ENCODE data around the gene CAPN1.

Gene CAPN1

GRCh38 chr11:65208785-65209710 is 27.3 kb downstream of the CAPN1 start:
- H3K36me3 ChIP-seq (ENCODE audit: control insufficient read depth in 2 of 2, insufficient read depth in 2 of 2, low read length in 2 of 2): peaks cover 64 to 67% of the 10 kb centered on the region in 2 donors
- H3K9ac ChIP-seq (ENCODE audit: low read depth in 1 of 2, low read length in 2 of 2): peak overlapping the region; percentile 5 to 34
- peaks cover 9 to 15% of the 10 kb centered on the region in 2 donors for H3K4me1 ChIP-seq (ENCODE audit: control insufficient read depth in 2 of 2, insufficient read depth in 2 of 2, low read length in 2 of 2)
- H3K4me3 ChIP-seq (ENCODE audit: low read length in 2 of 2): no peak overlapping the region
- no peaks in the 10 kb centered on the region for H3K27me3 ChIP-seq (ENCODE audit: control insufficient read depth in 2 of 2, insufficient read depth in 2 of 2, low read length in 2 of 2)
- H3K9me3 ChIP-seq (ENCODE audit: control insufficient read depth in 2 of 2, low read length in 2 of 2): no peaks in the 10 kb centered on the region
- H3K27ac ChIP-seq (ENCODE audit: low read depth in 2 of 2, low read length in 2 of 2): peak overlapping the region; percentile 69

GRCh38 chr11:65209711-65210360 is 28.1 kb downstream of the CAPN1 start:
- H3K9me3 ChIP-seq (ENCODE audit: control insufficient read depth in 2 of 2, low read length in 2 of 2): no peaks in the 10 kb centered on the region
- no peaks in the 10 kb centered on the region for H3K27me3 ChIP-seq (ENCODE audit: control insufficient read depth in 2 of 2, insufficient read depth in 2 of 2, low read length in 2 of 2)

GRCh38 chr11:65210361-65210731 is 28.6 kb downstream of the CAPN1 start:
- Histone ChIP-seq H3K27ac (ENCODE audit: low read depth in 2 of 2, low read length in 2 of 2) (no peak overlapping the region), H3K4me1 (ENCODE audit: control insufficient read depth in 2 of 2, insufficient read depth in 2 of 2, low read length in 2 of 2) (peaks cover 9 to 15% of the 10 kb centered on the region in 2 donors), H3K9me3 (ENCODE audit: control insufficient read depth in 2 of 2, low read length in 2 of 2) (no peaks in the 10 kb centered on the region), H3K4me3 (ENCODE audit: low read length in 2 of 2) (no peak overlapping the region), H3K9ac (ENCODE audit: low read depth in 1 of 2, low read length in 2 of 2) (no peak overlapping the region), H3K27me3 (ENCODE audit: control insufficient read depth in 2 of 2, insufficient read depth in 2 of 2, low read length in 2 of 2) (no peaks in the 10 kb centered on the region), H3K36me3 (ENCODE audit: control insufficient read depth in 2 of 2, insufficient read depth in 2 of 2, low read length in 2 of 2) (peaks cover 52 to 54% of the 10 kb centered on the region in 2 donors)

More at GRCh38 chr11:65209711-65210360, 28.1 kb downstream of the CAPN1 start:
- Histone ChIP-seq H3K9ac (ENCODE audit: low read depth in 1 of 2, low read length in 2 of 2) (no peak overlapping the region), H3K36me3 (ENCODE audit: control insufficient read depth in 2 of 2, insufficient read depth in 2 of 2, low read length in 2 of 2) (peaks cover 57 to 59% of the 10 kb centered on the region in 2 donors), H3K4me3 (ENCODE audit: low read length in 2 of 2) (no peak overlapping the region), H3K4me1 (ENCODE audit: control insufficient read depth in 2 of 2, insufficient read depth in 2 of 2, low read length in 2 of 2) (peaks cover 9 to 15% of the 10 kb centered on the region in 2 donors), H3K27ac (ENCODE audit: low read depth in 2 of 2, low read length in 2 of 2) (peak overlapping the region in 1 of 2 donors; percentile 69)

GRCh38 chr11:65210748-65211147 is 29.0 kb downstream of the CAPN1 start:
- Histone ChIP-seq H3K27me3 (ENCODE audit: control insufficient read depth in 2 of 2, insufficient read depth in 2 of 2, low read length in 2 of 2) (no peaks in the 10 kb centered on the region), H3K9ac (ENCODE audit: low read depth in 1 of 2, low read length in 2 of 2) (no peak overlapping the region), H3K27ac (ENCODE audit: low read depth in 2 of 2, low read length in 2 of 2) (no peak overlapping the region), H3K4me3 (ENCODE audit: low read length in 2 of 2) (no peak overlapping the region), H3K9me3 (ENCODE audit: control insufficient read depth in 2 of 2, low read length in 2 of 2) (no peaks in the 10 kb centered on the region), H3K4me1 (ENCODE audit: control insufficient read depth in 2 of 2, insufficient read depth in 2 of 2, low read length in 2 of 2) (peaks cover 9 to 15% of the 10 kb centered on the region in 2 donors), H3K36me3 (ENCODE audit: control insufficient read depth in 2 of 2, insufficient read depth in 2 of 2, low read length in 2 of 2) (peaks cover 48 to 50% of the 10 kb centered on the region in 2 donors)

- no peak overlapping the region for H3K9ac ChIP-seq (ENCODE audit: low read depth in 1 of 2, low read length in 2 of 2)
- no peaks in the 10 kb centered on the region for H3K27me3 ChIP-seq (ENCODE audit: control insufficient read depth in 2 of 2, insufficient read depth in 2 of 2, low read length in 2 of 2)
- no peak overlapping the region for H3K27ac ChIP-seq (ENCODE audit: low read depth in 2 of 2, low read length in 2 of 2)
- no peaks in the 10 kb centered on the region for H3K9me3 ChIP-seq (ENCODE audit: control insufficient read depth in 2 of 2, low read length in 2 of 2)
- no peak overlapping the region for H3K4me3 ChIP-seq (ENCODE audit: low read length in 2 of 2)
- H3K4me1 ChIP-seq (ENCODE audit: control insufficient read depth in 2 of 2, insufficient read depth in 2 of 2, low read length in 2 of 2): peaks cover 9 to 15% of the 10 kb centered on the region in 2 donors
- peaks cover 41 to 42% of the 10 kb centered on the region in 2 donors for H3K36me3 ChIP-seq (ENCODE audit: control insufficient read depth in 2 of 2, insufficient read depth in 2 of 2, low read length in 2 of 2)
These were observed 29.8 kb downstream of the CAPN1 start for GRCh38 chr11:65211293-65212105.

GRCh38 chr11:65212226-65212801 is 30.6 kb downstream of the CAPN1 start:
- Histone ChIP-seq H3K9ac (ENCODE audit: low read depth in 1 of 2, low read length in 2 of 2) (no peak overlapping the region), H3K27me3 (ENCODE audit: control insufficient read depth in 2 of 2, insufficient read depth in 2 of 2, low read length in 2 of 2) (no peaks in the 10 kb centered on the region), H3K27ac (ENCODE audit: low read depth in 2 of 2, low read length in 2 of 2) (no peak overlapping the region), H3K4me1 (ENCODE audit: control insufficient read depth in 2 of 2, insufficient read depth in 2 of 2, low read length in 2 of 2) (peaks cover 9 to 15% of the 10 kb centered on the region in 2 donors), H3K4me3 (ENCODE audit: low read length in 2 of 2) (no peak overlapping the region), H3K9me3 (ENCODE audit: control insufficient read depth in 2 of 2, low read length in 2 of 2) (no peaks in the 10 kb centered on the region), H3K36me3 (ENCODE audit: control insufficient read depth in 2 of 2, insufficient read depth in 2 of 2, low read length in 2 of 2) (peaks cover 37% of the 10 kb centered on the region in 2 donors)

GRCh38 chr11:65213322-65214211 is 31.8 kb downstream of the CAPN1 start:
- Histone ChIP-seq H3K9me3 (ENCODE audit: control insufficient read depth in 2 of 2, low read length in 2 of 2) (no peaks in the 10 kb centered on the region), H3K36me3 (ENCODE audit: control insufficient read depth in 2 of 2, insufficient read depth in 2 of 2, low read length in 2 of 2) (peaks cover 29% of the 10 kb centered on the region in 2 donors), H3K9ac (ENCODE audit: low read depth in 1 of 2, low read length in 2 of 2) (no peak overlapping the region), H3K27me3 (ENCODE audit: control insufficient read depth in 2 of 2, insufficient read depth in 2 of 2, low read length in 2 of 2) (no peaks in the 10 kb centered on the region), H3K4me1 (ENCODE audit: control insufficient read depth in 2 of 2, insufficient read depth in 2 of 2, low read length in 2 of 2) (peaks cover 4 to 9% of the 10 kb centered on the region in 2 donors), H3K27ac (ENCODE audit: low read depth in 2 of 2, low read length in 2 of 2) (no peak overlapping the region), H3K4me3 (ENCODE audit: low read length in 2 of 2) (no peak overlapping the region)

- peaks cover 22% of the 10 kb centered on the region in 2 donors for H3K36me3 ChIP-seq (ENCODE audit: control insufficient read depth in 2 of 2, insufficient read depth in 2 of 2, low read length in 2 of 2)
- H3K27me3 ChIP-seq (ENCODE audit: control insufficient read depth in 2 of 2, insufficient read depth in 2 of 2, low read length in 2 of 2): no peaks in the 10 kb centered on the region
- H3K9me3 ChIP-seq (ENCODE audit: control insufficient read depth in 2 of 2, low read length in 2 of 2): no peaks in the 10 kb centered on the region
- no peak overlapping the region for H3K27ac ChIP-seq (ENCODE audit: low read depth in 2 of 2, low read length in 2 of 2)
- H3K4me1 ChIP-seq (ENCODE audit: control insufficient read depth in 2 of 2, insufficient read depth in 2 of 2, low read length in 2 of 2): peaks cover 0 to 1% of the 10 kb centered on the region in 2 donors
- H3K4me3 ChIP-seq (ENCODE audit: low read length in 2 of 2): no peak overlapping the region
- H3K9ac ChIP-seq (ENCODE audit: low read depth in 1 of 2, low read length in 2 of 2): no peak overlapping the region
These were observed 32.6 kb downstream of the CAPN1 start for GRCh38 chr11:65214212-65214845.
